HG02970 (cell line): ENCODE data around the gene ADCY2.

ENCODE experiments used
- ATAC-seq: cut with Tn5 transposase; IDR thresholded peaks from one replicate; pipeline ENCODE4 v1.9.1; 2021; ENCODE audit warnings: mild to moderate bottlenecking, moderate library complexity, moderate number of reproducible peaks; ENCODE audit not compliant: unreplicated experiment, low FRiP score

Gene ADCY2

GRCh38 chr5:7705261-7705660 is 309.3 kb downstream of the ADCY2 start:
- no peak for ATAC-seq

DNA sequence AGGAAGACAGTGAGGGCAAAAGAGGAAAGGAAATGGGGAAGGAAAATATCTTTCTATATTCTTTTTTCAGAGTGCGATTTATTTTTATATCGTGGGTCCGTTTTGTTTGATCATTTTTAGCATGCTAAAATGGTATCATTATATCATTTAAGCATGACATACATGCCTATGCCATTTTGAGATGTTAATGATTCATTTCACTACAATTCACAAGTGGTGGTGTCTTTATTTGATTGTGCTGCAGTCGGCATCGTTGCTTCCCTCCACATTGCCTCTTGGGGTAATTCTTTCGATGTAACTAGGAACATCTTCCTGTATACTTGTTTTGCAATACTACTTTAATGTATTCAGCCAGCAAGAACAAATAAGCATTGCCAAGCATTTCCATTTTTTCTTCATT is 309.8 kb downstream of the ADCY2 start:
- ATAC-seq: no peak

GRCh38 chr5:7706256-7706655 is 310.3 kb downstream of the ADCY2 start:
- no peak for ATAC-seq

GRCh38 chr5:7714119-7714518 is 318.2 kb downstream of the ADCY2 start:
- ATAC-seq: no peak

GRCh38 chr5:7714697-7715096 is 318.8 kb downstream of the ADCY2 start:
- no peak for ATAC-seq

- ATAC-seq: no peak
Observed at GRCh38 chr5:7717691-7718090, 321.8 kb downstream of the ADCY2 start.

DNA sequence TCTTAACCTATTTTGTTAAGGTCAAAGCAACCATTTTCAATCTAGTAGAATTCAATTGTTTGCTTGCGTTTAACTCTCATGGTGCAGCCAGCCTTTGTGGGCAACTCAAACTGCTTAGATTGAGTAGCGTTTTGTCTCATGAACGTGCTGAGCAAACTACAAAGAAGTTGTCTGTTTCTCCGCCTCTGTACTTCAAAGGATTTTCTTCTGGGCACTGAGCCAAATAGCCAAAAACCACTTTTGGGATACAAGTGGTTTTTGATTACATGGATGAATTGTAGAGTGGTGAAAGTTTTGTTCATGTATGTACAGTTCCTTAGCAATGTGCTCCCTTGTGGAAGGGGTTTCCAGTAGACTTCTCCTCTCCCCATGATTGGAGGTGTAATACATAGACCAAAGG is 332.1 kb downstream of the ADCY2 start:
- no peak for ATAC-seq

GRCh38 chr5:7741415-7742065 is 345.6 kb downstream of the ADCY2 start:
- no peak for ATAC-seq

GRCh38 chr5:7742241-7742656 is 346.3 kb downstream of the ADCY2 start:
- ATAC-seq: no peak

DNA sequence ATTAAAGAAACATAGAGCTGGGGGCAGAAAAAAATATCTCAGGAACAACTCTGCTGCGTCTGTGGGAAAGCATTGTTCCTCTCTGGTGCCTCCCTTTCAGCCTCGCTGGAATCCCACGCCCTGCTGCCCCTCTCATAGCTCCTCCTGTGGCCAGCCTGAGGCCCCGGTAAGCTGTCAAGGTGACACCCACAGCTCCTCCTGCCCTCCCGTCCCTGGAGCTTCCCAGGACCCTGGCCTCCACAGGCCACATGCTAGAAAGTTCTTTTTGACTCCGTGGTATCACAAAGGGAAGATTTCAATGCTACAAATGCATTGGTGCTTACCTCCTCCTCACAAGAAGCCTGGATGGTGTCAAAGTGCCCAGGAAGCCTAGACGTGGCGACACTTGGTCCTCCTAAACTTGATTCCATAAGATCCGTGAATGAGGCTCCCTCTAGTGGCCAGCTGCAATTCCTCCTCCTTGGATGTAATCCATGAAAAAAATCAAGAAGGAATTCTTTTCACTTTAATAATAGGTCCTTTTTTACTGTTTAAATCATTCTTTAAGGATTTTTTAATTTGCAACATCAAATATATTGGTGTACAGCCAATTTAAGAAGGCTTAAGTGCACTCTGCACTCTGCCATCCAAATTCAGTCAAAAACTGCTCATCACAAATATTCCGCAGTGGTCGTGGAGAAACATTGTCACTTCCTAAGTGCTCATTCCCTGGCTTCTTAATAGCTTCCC is 350.1 kb downstream of the ADCY2 start:
- ATAC-seq: no peak

DNA sequence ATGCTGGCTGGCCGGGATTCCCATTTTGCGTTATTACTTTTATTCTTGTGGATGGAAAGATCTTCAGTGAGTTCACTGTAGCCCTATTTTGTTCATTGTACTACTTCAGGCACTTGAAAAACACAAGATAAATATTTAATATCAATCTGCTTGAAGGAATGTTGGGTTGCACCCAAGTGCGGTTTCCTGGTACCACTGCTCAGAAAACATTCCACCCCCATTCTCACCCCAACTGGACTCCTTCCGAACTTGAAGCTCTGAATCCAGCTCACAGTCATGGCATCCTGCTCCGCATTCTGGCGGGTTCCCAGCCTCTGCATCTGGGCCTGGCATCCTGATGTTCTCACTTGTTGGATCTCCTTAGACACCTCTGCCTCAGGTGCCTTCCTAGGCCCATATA is 351.8 kb downstream of the ADCY2 start:
- no peak for ATAC-seq

DNA sequence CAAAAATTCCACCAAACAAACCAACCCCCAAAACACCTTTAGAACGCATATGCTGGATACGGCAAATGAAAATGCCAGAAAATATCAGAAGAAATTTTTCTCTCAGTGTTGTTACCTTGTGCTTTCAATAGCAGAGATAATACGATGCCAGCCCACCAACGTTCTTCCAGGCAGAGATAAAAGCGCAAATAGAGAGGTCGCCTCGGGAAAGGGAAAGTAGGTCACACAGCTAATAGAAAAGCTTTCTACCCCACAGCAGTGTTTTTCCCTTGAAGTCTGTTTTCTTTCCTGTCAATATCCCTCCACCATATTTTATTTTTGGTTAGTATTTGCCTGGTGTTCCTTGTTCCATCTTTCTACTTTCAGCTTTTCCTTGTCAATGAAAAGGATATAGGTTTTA is 353.7 kb downstream of the ADCY2 start:
- ATAC-seq: no peak

- no peak for ATAC-seq
Observed at GRCh38 chr5:7751874-7752273, 355.9 kb downstream of the ADCY2 start.

- ATAC-seq: no peak
Observed at GRCh38 chr5:7753181-7753580, 357.2 kb downstream of the ADCY2 start.

DNA sequence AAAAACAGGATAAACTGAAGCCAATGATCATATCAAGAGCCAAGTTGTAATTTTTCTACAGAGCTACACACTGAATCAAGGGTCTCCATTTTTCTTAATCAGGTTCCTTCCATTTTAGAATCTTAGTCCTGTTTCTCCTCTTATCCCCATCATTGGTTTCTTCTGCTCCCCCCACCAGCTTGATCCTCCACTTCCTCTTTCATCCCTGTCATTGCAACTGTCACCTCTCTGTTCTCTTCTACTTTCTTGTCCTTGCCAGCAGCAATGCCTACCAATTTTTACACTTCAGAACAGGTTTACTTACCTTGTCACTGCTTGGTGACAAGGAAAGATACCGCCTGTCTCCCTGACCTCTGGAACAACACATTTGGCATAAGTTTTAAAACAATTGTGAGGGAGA is 357.7 kb downstream of the ADCY2 start:
- ATAC-seq: no peak

- no peak for ATAC-seq
Observed at GRCh38 chr5:7754490-7754889, 358.6 kb downstream of the ADCY2 start.

DNA sequence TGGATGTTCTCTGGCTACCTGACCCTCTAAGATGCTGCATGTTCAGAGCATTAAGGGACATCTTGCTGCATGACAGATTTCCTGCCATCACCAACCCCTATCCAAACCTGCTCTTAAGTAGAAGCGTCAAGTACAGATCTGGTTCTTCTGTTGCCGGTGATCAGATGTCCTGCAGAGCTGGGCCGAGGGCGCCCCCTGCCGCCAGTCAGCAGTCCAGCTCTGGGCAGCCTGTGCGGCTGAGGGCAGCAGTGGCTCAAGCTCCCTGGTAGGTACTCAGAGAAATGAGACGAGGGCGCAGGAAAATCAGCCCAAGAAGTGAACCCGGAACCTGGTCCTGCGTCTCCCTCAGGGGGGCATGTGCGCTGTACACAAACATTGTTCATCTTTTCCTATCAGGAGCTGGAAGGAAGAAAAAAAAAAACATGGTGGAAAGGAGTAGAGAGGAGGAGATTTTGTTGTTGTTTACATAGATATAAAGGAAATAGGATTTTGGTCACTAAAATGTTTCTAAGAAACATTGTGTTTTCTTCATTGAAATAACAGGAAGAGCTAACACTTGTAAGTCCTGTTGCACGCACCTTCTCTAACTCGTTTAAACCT is 359.2 kb downstream of the ADCY2 start:
- ATAC-seq: no peak

DNA sequence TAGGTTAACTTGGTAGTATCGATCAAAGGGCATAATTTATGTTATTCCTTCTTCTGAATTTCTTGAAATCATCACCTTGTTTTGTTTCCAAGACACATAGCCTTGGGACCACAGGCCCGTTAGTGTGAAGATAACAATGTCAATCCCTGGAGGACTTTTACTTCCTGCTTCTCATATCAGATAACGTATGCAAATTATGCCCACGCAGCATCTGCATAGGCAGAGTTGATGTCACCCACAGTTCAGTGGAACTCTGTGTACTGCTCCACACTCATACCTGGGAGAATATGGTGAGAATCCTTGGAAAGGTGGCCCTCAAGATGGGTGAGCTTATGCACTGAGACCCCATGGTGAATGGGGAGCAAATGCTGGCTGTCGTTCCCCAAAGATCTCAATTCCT is 360.0 kb downstream of the ADCY2 start:
- ATAC-seq: no peak

DNA sequence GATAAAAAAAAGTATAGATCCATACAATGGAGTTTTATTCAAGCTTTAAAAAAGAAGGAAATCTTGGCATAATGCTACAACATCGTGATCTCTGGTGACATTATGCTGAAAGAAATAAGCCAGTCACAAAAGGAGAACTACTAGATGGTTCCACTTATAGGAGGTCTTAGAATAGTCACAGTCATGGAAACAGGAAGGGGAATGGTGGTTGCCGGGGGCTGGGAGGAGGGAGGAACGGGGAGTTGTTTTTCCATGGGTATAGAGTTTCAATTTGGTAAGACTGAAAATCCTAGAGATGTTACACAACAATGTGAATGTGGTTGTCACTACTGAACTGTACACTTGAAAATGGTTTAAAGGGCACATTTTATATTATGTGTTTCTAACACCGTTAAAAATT is 360.5 kb downstream of the ADCY2 start:
- no peak for ATAC-seq

GRCh38 chr5:7759257-7759871 is 363.4 kb downstream of the ADCY2 start:
- ATAC-seq: no peak

- ATAC-seq: no peak
Observed at GRCh38 chr5:7759951-7760580, 364.1 kb downstream of the ADCY2 start.
